Measurements from ENCODE around the gene CAMTA2. TPM values are rescaled to one million over a fixed set of nuclear protein-coding genes. Genes with fewer than 3 reads are reported as not detected.

Gene CAMTA2
- total and polyA plus RNA-seq, 9 of the 15 experiments (the other 6 are each of a cell fraction or from before 2014, with no cell fraction given), result 0.24 to 25.1 (median 6.3) TPM

DNA sequence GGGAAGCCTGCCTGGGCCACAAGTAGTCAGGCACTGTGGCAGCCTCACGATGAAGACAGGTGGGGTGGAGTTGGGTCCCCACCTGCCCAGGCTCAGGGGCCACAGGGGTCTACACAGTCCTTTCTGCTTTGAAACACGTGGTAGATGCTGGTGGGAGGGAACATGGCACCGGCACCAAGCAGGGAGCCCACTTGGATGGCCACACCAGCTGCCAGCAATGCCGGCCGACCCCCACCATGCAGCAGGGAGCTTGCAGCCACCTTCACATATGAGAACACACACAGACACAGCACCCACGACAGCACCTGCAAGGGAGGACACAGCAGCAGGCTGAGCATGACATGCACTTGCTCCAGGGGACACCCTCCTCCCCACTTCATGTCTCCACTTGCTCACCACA, 45.4 kb upstream of the CAMTA2 start (continued):
- TF ChIP-seq MIER1 (IDR thresholded peaks at IDR 0.05; ENCODE audit: low read depth) (no peak), MAFG (tag; conservative IDR thresholded peaks at IDR 0.05) (no peak), ETV1 (tag; conservative IDR thresholded peaks at IDR 0.05; ENCODE audit: low read depth) (no peak), TCFL5 (CRISPR knock-in tag; conservative IDR thresholded peaks at IDR 0.05) (no peak), TCF7L2 (IDR thresholded peaks at IDR 0.05; ENCODE audit: low read depth, low read length) (no peak), BRCA1 (IDR thresholded peaks at IDR 0.05) (no peak), BRCA1 (CRISPR knock-in tag; IDR thresholded peaks at IDR 0.05) (no peak), ZNF699 (CRISPR knock-in tag; IDR thresholded peaks at IDR 0.05; ENCODE audit: insufficient replicate concordance) (no peak), SRSF9 (IDR thresholded peaks at IDR 0.05; ENCODE audit: borderline replicate concordance, low read depth, low read length) (no peak), RBM17 (IDR thresholded peaks at IDR 0.05; ENCODE audit: borderline replicate concordance, low read depth, low read length) (no peak), PYGO2 (tag; IDR thresholded peaks at IDR 0.05) (no peak)
- TF ChIP-seq, protein P1, sequence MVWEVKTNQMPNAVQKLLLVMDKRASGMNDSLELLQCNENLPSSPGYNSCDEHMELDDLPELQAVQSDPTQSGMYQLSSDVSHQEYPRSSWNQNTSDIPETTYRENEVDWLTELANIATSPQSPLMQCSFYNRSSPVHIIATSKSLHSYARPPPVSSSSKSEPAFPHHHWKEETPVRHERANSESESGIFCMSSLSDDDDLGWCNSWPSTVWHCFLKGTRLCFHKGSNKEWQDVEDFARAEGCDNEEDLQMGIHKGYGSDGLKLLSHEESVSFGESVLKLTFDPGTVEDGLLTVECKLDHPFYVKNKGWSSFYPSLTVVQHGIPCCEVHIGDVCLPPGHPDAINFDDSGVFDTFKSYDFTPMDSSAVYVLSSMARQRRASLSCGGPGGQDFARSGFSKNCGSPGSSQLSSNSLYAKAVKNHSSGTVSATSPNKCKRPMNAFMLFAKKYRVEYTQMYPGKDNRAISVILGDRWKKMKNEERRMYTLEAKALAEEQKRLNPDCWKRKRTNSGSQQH (CRISPR knock-in tag; IDR thresholded peaks at IDR 0.05), result no peak
- TF ChIP-seq, protein P2, sequence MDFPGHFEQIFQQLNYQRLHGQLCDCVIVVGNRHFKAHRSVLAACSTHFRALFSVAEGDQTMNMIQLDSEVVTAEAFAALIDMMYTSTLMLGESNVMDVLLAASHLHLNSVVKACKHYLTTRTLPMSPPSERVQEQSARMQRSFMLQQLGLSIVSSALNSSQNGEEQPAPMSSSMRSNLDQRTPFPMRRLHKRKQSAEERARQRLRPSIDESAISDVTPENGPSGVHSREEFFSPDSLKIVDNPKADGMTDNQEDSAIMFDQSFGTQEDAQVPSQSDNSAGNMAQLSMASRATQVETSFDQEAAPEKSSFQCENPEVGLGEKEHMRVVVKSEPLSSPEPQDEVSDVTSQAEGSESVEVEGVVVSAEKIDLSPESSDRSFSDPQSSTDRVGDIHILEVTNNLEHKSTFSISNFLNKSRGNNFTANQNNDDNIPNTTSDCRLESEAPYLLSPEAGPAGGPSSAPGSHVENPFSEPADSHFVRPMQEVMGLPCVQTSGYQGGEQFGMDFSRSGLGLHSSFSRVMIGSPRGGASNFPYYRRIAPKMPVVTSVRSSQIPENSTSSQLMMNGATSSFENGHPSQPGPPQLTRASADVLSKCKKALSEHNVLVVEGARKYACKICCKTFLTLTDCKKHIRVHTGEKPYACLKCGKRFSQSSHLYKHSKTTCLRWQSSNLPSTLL (IDR thresholded peaks at IDR 0.05), result no peak
